GM19438 (cell line): ENCODE data around the gene ETV2.

Experiments used
- ATAC-seq: cut with Tn5 transposase; IDR thresholded peaks from one replicate; pipeline ENCODE4 v1.9.1; 2021; ENCODE audit warnings: low read depth; ENCODE audit not compliant: unreplicated experiment

Gene ETV2

GRCh38 chr19:35623327-35624010 is 18.1 kb upstream of the ETV2 start:
- ATAC-seq = no peak

GRCh38 chr19:35628264-35628564 is 13.3 kb upstream of the ETV2 start:
- ATAC-seq = no peak

DNA sequence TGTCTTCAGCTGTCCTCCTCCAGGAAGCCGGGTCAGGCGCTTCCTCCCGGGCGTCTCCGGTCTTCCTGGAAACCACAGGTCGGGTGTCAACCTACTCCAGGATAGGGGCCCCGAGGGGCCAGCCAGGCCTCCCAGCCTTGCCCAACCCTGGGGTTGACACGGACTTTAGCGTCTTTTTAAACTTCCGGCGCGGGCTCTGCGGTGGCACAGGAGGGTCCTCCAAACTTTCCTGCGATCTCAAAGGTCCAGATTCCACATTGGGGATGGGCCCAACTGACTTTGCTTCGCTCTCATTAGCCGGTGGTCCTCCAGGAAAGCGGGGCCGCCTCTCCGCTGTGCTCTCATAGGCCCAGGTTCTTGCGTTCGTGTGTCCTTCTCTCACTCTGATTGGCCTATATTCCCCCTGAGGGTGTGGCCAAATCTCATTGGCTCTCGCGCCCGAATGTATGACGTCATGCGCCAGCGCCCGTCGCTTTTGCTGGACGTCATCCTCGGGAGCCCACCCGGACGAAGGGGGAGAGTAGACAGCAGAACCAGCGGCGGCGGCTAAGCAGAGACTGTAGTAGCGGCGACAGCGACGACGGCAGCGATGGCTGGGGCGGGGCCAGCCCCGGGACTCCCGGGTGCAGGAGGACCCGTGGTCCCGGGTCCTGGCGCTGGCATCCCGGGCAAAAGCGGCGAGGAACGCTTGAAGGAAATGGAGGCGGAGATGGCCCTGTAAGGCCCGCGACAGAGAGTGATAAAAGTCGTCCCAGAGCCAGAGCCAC is 12.8 kb upstream of the ETV2 start, which contains the start of gene RBM42:
TSS of gene RBM42 (plus strand) at position 472 of the 767 bp plus-strand sequence. CDS start at position 590, 118 bp downstream.
- peak; percentile 94 for ATAC-seq

DNA sequence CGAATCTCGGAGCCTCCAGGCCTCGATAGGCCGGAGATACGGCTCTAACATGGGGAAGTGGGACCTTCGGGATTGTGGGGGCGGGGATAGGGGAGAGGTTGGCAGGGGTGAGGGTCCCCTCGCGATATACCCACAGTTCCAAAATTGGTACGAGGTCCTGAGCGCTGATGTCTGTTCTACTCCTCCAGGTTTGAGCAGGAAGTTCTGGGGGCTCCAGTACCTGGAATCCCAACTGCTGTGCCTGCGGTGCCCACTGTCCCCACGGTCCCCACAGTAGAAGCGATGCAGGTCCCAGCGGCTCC is 12.3 kb upstream of the ETV2 start:
- ATAC-seq = no peak

- no peak for ATAC-seq
Measured at GRCh38 chr19:35633727-35634440, 7.7 kb upstream of the ETV2 start.

GRCh38 chr19:35636651-35637050 is 4.9 kb upstream of the ETV2 start:
- no peak for ATAC-seq

GRCh38 chr19:35637165-35637564 is 4.4 kb upstream of the ETV2 start:
- ATAC-seq = no peak

- ATAC-seq = no peak
Measured at GRCh38 chr19:35639321-35639639, 2.3 kb upstream of the ETV2 start.

DNA sequence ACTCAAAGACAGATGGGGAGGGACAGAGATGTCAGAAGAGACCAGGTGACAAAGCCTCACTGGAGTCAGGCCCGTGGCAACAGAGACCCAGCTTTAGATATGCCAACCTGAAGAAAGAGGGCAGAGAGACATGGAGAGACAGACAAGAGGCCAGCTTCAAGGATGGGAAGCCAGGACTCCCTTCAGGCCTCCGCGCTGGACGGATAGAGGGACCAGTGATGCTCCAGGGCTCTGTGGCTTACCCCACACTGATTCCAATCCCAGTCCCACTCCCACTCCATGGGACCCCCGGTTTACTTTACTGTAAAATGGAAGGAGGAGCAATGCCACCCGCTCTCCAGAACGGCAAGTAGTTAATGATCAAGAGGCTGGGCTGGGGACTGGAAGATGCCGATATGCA is 1.7 kb upstream of the ETV2 start:
- ATAC-seq = no peak

GRCh38 chr19:35642312-35642711 is 767 bp downstream of the ETV2 start:
- ATAC-seq = no peak

GRCh38 chr19:35642798-35643254 is 1.3 kb downstream of the ETV2 start:
- no peak for ATAC-seq

DNA sequence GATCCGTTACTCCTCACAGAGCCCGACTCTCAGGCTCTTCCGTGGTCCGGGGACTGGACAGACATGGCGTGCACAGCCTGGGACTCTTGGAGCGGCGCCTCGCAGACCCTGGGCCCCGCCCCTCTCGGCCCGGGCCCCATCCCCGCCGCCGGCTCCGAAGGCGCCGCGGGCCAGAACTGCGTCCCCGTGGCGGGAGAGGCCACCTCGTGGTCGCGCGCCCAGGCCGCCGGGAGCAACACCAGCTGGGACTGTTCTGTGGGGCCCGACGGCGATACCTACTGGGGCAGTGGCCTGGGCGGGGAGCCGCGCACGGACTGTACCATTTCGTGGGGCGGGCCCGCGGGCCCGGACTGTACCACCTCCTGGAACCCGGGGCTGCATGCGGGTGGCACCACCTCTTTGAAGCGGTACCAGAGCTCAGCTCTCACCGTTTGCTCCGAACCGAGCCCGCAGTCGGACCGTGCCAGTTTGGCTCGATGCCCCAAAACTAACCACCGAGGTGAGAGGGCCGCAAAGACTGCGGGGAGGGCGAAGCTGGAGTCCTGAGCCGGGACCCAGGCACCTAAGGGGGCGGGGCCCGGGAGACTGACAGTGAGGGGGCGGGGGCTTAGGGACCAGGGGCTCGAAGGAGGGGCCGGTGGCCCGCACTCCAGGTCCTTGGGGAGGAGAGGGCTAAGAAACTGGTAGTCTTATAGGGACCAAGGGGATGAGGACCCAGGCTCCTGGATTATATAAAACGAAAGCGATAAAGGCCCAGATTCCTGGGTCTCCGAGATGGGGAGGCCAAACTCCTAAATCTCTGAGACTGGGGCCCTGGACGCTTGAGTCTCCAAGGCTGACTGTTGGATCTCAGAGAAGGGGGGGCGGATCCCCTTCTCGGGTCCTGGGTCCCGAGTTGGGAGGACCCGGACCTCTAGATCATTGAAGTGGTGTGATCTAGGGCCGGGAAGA is 2.0 kb downstream of the ETV2 start:
- ATAC-seq = peak; percentile 40

DNA sequence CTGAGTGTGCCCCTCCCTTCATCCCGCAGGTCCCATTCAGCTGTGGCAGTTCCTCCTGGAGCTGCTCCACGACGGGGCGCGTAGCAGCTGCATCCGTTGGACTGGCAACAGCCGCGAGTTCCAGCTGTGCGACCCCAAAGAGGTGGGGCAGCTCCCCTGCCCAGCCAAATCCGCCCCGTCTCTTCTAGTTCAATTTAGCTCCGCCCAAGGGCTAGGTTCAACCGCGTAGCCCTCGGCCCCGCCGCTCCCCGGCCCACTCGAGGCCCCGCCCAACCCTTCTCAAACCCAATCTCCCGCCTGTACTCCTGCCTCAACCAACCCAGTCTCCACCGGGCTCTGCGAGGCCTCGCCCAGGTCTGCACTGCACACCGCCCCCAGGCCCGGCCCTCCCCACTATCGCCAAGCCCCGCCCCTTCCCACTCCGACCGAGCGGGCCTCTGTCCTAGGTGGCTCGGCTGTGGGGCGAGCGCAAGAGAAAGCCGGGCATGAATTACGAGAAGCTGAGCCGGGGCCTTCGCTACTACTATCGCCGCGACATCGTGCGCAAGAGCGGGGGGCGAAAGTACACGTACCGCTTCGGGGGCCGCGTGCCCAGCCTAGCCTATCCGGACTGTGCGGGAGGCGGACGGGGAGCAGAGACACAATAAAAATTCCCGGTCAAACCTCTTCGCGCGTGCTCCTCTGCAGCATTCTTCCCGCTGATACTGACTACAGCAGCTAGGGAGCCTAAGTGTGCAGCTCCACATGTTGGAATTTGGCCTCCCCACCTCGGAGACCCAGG is 2.9 kb downstream of the ETV2 start:
- ATAC-seq = peak; percentile 58

- no peak for ATAC-seq
Measured at GRCh38 chr19:35644987-35645679, 3.6 kb downstream of the ETV2 start.

DNA sequence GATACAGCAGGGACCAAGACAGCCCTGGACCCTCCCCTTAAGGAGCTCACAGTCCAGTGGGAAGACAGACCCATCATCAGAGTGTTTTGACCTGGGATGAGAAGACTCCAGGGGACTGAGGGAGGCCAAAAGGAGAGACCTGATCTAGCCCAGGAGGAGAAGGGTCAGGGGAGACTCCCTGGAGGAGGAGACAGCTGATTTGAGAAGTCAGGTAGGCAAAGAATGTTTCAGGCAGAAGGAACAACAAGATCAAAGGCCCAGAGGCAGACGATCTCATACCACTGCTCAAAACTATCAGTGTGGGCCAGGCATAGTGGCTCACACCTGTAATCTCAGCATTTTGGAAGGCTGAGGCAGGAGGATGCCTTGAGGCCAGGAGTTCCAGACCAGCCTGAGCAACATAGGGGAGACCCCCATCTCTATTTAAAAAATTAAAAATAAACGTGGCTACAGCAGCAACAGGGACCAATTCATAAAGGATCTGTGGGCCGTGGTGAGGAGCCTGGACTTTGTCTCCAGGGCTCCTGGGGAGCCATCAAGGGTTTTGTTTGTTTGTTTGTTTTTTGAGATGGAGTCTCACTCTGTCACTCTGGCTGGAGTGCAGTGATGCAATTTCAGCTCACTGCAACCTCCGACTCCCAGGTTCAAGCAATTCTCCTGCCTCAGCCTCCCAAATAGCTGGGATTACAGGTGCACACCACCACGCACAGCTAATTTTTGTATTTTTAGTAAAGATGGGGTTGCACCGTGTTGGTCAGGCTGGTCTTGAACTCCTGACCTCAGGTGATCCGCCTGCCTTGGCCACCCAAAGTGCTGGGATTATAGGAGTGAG is 4.4 kb downstream of the ETV2 start:
- ATAC-seq = no peak

- ATAC-seq = peak; percentile 48
Measured at GRCh38 chr19:35648017-35648961, 6.7 kb downstream of the ETV2 start, which contains the start of gene COX6B1. COX6B1 (plus strand) TSS chr19:35648323; CDS start chr19:35651244, 2,921 bp downstream.

GRCh38 chr19:35650581-35650980 is 9.0 kb downstream of the ETV2 start:
- ATAC-seq = no peak
